ENCODE measurements around the gene IL1RL1.
"Not testable (repeated sequence)": the region's sequence is repeated elsewhere in the genome, so short reads cannot be mapped to it uniquely, and the experiment has no call there.

IL1RL1 gene

GRCh38 chr2:102304711-102305611 is 6.4 kb upstream of the IL1RL1 start:
- Mint-ChIP-seq H3K27ac (peak overlapping the region; percentile 95), H3K4me1 (peaks cover 61% of the 10 kb centered on the region)
- peak; percentile 76 for ATAC-seq

GRCh38 chr2:102306125-102306524 is 5.2 kb upstream of the IL1RL1 start:
- H3K27ac Mint-ChIP-seq, result peak overlapping the region; percentile 95

More at GRCh38 chr2:102304711-102305611, 6.4 kb upstream of the IL1RL1 start:
- peaks cover 4% of the 10 kb centered on the region for H3K36me3 Mint-ChIP-seq (ENCODE audit: low read depth)
- peaks cover 6% of the 10 kb centered on the region for H3K9me3 Mint-ChIP-seq
- peak overlapping the region; percentile 55 for H3K4me3 Mint-ChIP-seq
- DNase-seq, result peak; percentile 47
- H3K27me3 Mint-ChIP-seq, result peaks cover 6% of the 10 kb centered on the region

GRCh38 chr2:102313025-102313424 is 1.7 kb downstream of the IL1RL1 start:
- H3K27me3 Mint-ChIP-seq, result no peaks in the 10 kb centered on the region
- DNase-seq, result no peak
- no peaks in the 10 kb centered on the region for H3K36me3 Mint-ChIP-seq (ENCODE audit: low read depth)
- H3K27ac Mint-ChIP-seq, result no peak overlapping the region
- no peak overlapping the region for H3K4me3 Mint-ChIP-seq
- no peaks in the 10 kb centered on the region for H3K9me3 Mint-ChIP-seq
- H3K4me1 Mint-ChIP-seq, result peaks cover 5% of the 10 kb centered on the region
- peak; percentile 39 for ATAC-seq

More at GRCh38 chr2:102306125-102306524, 5.2 kb upstream of the IL1RL1 start:
- Mint-ChIP-seq H3K9me3 (peaks cover 6% of the 10 kb centered on the region), H3K36me3 (ENCODE audit: low read depth) (peaks cover 4% of the 10 kb centered on the region), H3K4me1 (peaks cover 51% of the 10 kb centered on the region), H3K4me3 (no peak overlapping the region), H3K27me3 (peaks cover 6% of the 10 kb centered on the region)
- ATAC-seq, result no peak
- no peak for DNase-seq

GRCh38 chr2:102313471-102313870 is 2.1 kb downstream of the IL1RL1 start:
- Mint-ChIP-seq H3K4me3 (no peak overlapping the region), H3K36me3 (ENCODE audit: low read depth) (no peaks in the 10 kb centered on the region), H3K4me1 (peaks cover 5% of the 10 kb centered on the region), H3K9me3 (no peaks in the 10 kb centered on the region), H3K27me3 (no peaks in the 10 kb centered on the region), H3K27ac (no peak overlapping the region)
- no peak for ATAC-seq
- no peak for DNase-seq

- H3K27me3 Mint-ChIP-seq, result no peaks in the 10 kb centered on the region
- no peaks in the 10 kb centered on the region for H3K36me3 Mint-ChIP-seq (ENCODE audit: low read depth)
- no peak overlapping the region for H3K4me3 Mint-ChIP-seq
- H3K27ac Mint-ChIP-seq, result no peak overlapping the region
- no peaks in the 10 kb centered on the region for H3K9me3 Mint-ChIP-seq
- no peak for DNase-seq
- no peak for ATAC-seq
- H3K4me1 Mint-ChIP-seq, result peaks cover 5% of the 10 kb centered on the region
Measured at GRCh38 chr2:102313950-102314349, 2.6 kb downstream of the IL1RL1 start.

GRCh38 chr2:102315921-102316320 is 4.6 kb downstream of the IL1RL1 start:
- Mint-ChIP-seq H3K4me3 (no peak overlapping the region), H3K4me1 (peaks cover 5% of the 10 kb centered on the region)

GRCh38 chr2:102317715-102318114 is 6.4 kb downstream of the IL1RL1 start:
- peak; percentile 52 for ATAC-seq
- Mint-ChIP-seq H3K4me3 (no peak overlapping the region), H3K4me1 (peaks cover 2% of the 10 kb centered on the region)

More at GRCh38 chr2:102315921-102316320, 4.6 kb downstream of the IL1RL1 start:
- Mint-ChIP-seq H3K27ac (no peak overlapping the region), H3K27me3 (no peaks in the 10 kb centered on the region), H3K9me3 (no peaks in the 10 kb centered on the region), H3K36me3 (ENCODE audit: low read depth) (no peaks in the 10 kb centered on the region)
- DNase-seq, result no peak
- ATAC-seq, result no peak

GRCh38 chr2:102318437-102318836 is 7.1 kb downstream of the IL1RL1 start:
- ATAC-seq (no peak), DNase-seq (no peak)
- Mint-ChIP-seq H3K9me3 (no peaks in the 10 kb centered on the region), H3K36me3 (ENCODE audit: low read depth) (no peaks in the 10 kb centered on the region), H3K4me3 (no peak overlapping the region), H3K27ac (no peak overlapping the region), H3K27me3 (no peaks in the 10 kb centered on the region), H3K4me1 (no peaks in the 10 kb centered on the region)

More at GRCh38 chr2:102317715-102318114, 6.4 kb downstream of the IL1RL1 start:
- H3K36me3 Mint-ChIP-seq (ENCODE audit: low read depth), result no peaks in the 10 kb centered on the region
- no peaks in the 10 kb centered on the region for H3K9me3 Mint-ChIP-seq
- no peak overlapping the region for H3K27ac Mint-ChIP-seq
- DNase-seq, result no peak
- no peaks in the 10 kb centered on the region for H3K27me3 Mint-ChIP-seq

GRCh38 chr2:102321941-102322719 is 10.8 kb downstream of the IL1RL1 start:
- Mint-ChIP-seq H3K27me3 (no peaks in the 10 kb centered on the region), H3K4me3 (no peak overlapping the region), H3K9me3 (no peaks in the 10 kb centered on the region), H3K27ac (no peak overlapping the region), H3K36me3 (ENCODE audit: low read depth) (no peaks in the 10 kb centered on the region), H3K4me1 (peaks cover 7% of the 10 kb centered on the region)
- no peak for DNase-seq
- ATAC-seq, result no peak

GRCh38 chr2:102324914-102325313 is 13.6 kb downstream of the IL1RL1 start:
- not testable (repeated sequence) for H3K36me3 Mint-ChIP-seq (ENCODE audit: low read depth); H3K27me3 Mint-ChIP-seq; H3K4me3 Mint-ChIP-seq; H3K27ac Mint-ChIP-seq; H3K9me3 Mint-ChIP-seq; H3K4me1 Mint-ChIP-seq; ATAC-seq
- DNase-seq, result peak; percentile 20

- H3K9me3 Mint-ChIP-seq, result peaks cover 13% of the 10 kb centered on the region
- peaks cover 2% of the 10 kb centered on the region for H3K36me3 Mint-ChIP-seq (ENCODE audit: low read depth)
- no peak overlapping the region for H3K4me3 Mint-ChIP-seq
- H3K27ac Mint-ChIP-seq, result no peak overlapping the region
- peaks cover 10% of the 10 kb centered on the region for H3K4me1 Mint-ChIP-seq
- DNase-seq (no peak), ATAC-seq (no peak)
- peaks cover 9% of the 10 kb centered on the region for H3K27me3 Mint-ChIP-seq
Measured at GRCh38 chr2:102331311-102331980, 20.1 kb downstream of the IL1RL1 start.

GRCh38 chr2:102334486-102334885 is 23.1 kb downstream of the IL1RL1 start:
- Mint-ChIP-seq H3K4me1 (peaks cover 27% of the 10 kb centered on the region), H3K27ac (no peak overlapping the region), H3K9me3 (peaks cover 13% of the 10 kb centered on the region)

GRCh38 chr2:102335871-102336366 is 24.6 kb downstream of the IL1RL1 start:
- DNase-seq (no peak), ATAC-seq (no peak)
- Mint-ChIP-seq H3K4me1 (peaks cover 27% of the 10 kb centered on the region), H3K27me3 (peaks cover 2% of the 10 kb centered on the region), H3K9me3 (peaks cover 10% of the 10 kb centered on the region), H3K27ac (no peak overlapping the region), H3K36me3 (ENCODE audit: low read depth) (no peaks in the 10 kb centered on the region), H3K4me3 (no peak overlapping the region)

More at GRCh38 chr2:102334486-102334885, 23.1 kb downstream of the IL1RL1 start:
- Mint-ChIP-seq H3K27me3 (peaks cover 2% of the 10 kb centered on the region), H3K36me3 (ENCODE audit: low read depth) (no peaks in the 10 kb centered on the region), H3K4me3 (no peak overlapping the region)
- no peak for DNase-seq
- no peak for ATAC-seq

GRCh38 chr2:102336502-102336945 is 25.2 kb downstream of the IL1RL1 start:
- H3K27ac Mint-ChIP-seq, result no peak overlapping the region
- H3K36me3 Mint-ChIP-seq (ENCODE audit: low read depth), result no peaks in the 10 kb centered on the region
- ATAC-seq (no peak), DNase-seq (no peak)
- H3K9me3 Mint-ChIP-seq, result peaks cover 8% of the 10 kb centered on the region
- H3K4me1 Mint-ChIP-seq, result peaks cover 27% of the 10 kb centered on the region
- no peak overlapping the region for H3K4me3 Mint-ChIP-seq
- H3K27me3 Mint-ChIP-seq, result peaks cover 2% of the 10 kb centered on the region
